RWPE1 (cell line): ENCODE data around the gene CUEDC1.

Source experiments
- CTCF ChIA-PET: fragments of 350-600 bp; sonication (Branson Sonifier 250); formaldehyde crosslinking; extraction: SDS; loops from one replicate; lab custom pipeline; 2021; lab: Yijun Ruan, JAX
- POLR2A ChIA-PET: fragments of 400-600 bp; formaldehyde crosslinking; extraction: SDS; loops from one replicate; lab custom pipeline; 2020; ENCODE audit warnings: antibody characterized with exemption; ENCODE audit not compliant: low non-redundant PET; lab: Yijun Ruan, JAX
- DNase-seq: peaks from one replicate; pipeline ENCODE4 v3.0.0; 2012; ENCODE audit warnings: low spot score
- H3K27ac ChIP-seq: fragments of 450-650 bp; 2 replicates; pipeline ENCODE4 v1.5.1; 2017
- CTCF ChIP-seq: fragments of 450-650 bp; conservative IDR thresholded peaks from 2 replicates; pipeline ENCODE4 v1.5.1; 2017; ENCODE audit warnings: low read depth, mild to moderate bottlenecking

Gene CUEDC1

GRCh38 chr17:57900991-57901743, 54.0 kb downstream of the CUEDC1 start:
- CTCF ChIA-PET, result interaction anchor here (0.7 kb wide), 1 partner anchor 40 kb away, joined by 3 read pairs; no protein-coding TSS in a partner anchor
- DNase-seq, result peak; percentile 94

GRCh38 chr17:57899822-57900221, 55.4 kb downstream of the CUEDC1 start:
- peak overlapping the region; percentile 79 for H3K27ac ChIP-seq
- no peak for DNase-seq
- CTCF ChIA-PET, result interaction anchor here (1.0 to 1.1 kb wide), 2 partner anchors 55 to 350 kb away, joined by 3 to 5 read pairs; no protein-coding TSS in a partner anchor

More at GRCh38 chr17:57900991-57901743, 54.0 kb downstream of the CUEDC1 start:
- POLR2A ChIA-PET, result interaction anchor here (0.6 kb wide), 1 partner anchor 32 kb away, joined by 3 read pairs; no protein-coding TSS in a partner anchor
- no peak for TF ChIP-seq CTCF
- H3K27ac ChIP-seq, result peak overlapping the region; percentile 98

GRCh38 chr17:57899391-57899790, 55.8 kb downstream of the CUEDC1 start:
- no peak for TF ChIP-seq CTCF
- no peak for DNase-seq
- POLR2A ChIA-PET, result no interaction called here
- peak overlapping the region; percentile 79 for H3K27ac ChIP-seq
- CTCF ChIA-PET, result interaction anchor here (1.0 to 1.1 kb wide), 2 partner anchors 55 to 350 kb away, joined by 3 to 5 read pairs; no protein-coding TSS in a partner anchor

More at GRCh38 chr17:57899822-57900221, 55.4 kb downstream of the CUEDC1 start:
- TF ChIP-seq CTCF, result no peak
- POLR2A ChIA-PET, result no interaction called here

- ChIA-PET CTCF (interaction anchor here (1.1 kb wide), 1 partner anchor 351 kb away, joined by 3 read pairs; no protein-coding TSS in a partner anchor), POLR2A (interaction anchor here (0.6 kb wide), 1 partner anchor 54 kb away, joined by 3 read pairs; no protein-coding TSS in a partner anchor)
- H3K27ac ChIP-seq, result peak overlapping the region; percentile 79
- TF ChIP-seq CTCF, result no peak
- no peak for DNase-seq
Measured at GRCh38 chr17:57898487-57899311, 56.5 kb downstream of the CUEDC1 start.

- DNase-seq, result no peak
- TF ChIP-seq CTCF, result no peak
- ChIA-PET POLR2A (no interaction called here), CTCF (interaction anchor here (0.5 to 1.3 kb wide), 2 partner anchors 60 to 298 kb away, joined by 3 to 7 read pairs; partner anchors contain the start of gene CUEDC1)
- H3K27ac ChIP-seq, result peak overlapping the region; percentile 59
Measured at GRCh38 chr17:57895382-57896060, 59.7 kb downstream of the CUEDC1 start.
